Mucosa of stomach (tissue), 1 donor: ENCODE measurements around the gene PPFIBP1.
A peak's percentile ranks its signal among the peaks of the same experiment; 100 is the strongest.

ENCODE experiments used
- H3K27me3 ChIP-seq: one replicate; pipeline ENCODE4 v1.7.0; 2013; ENCODE audit warnings: mild to moderate bottlenecking, low read length; ENCODE audit not compliant: control insufficient read depth, insufficient read depth
- H3K36me3 ChIP-seq: one replicate; pipeline ENCODE4 v1.7.0; 2013; ENCODE audit warnings: low read length; ENCODE audit not compliant: control insufficient read depth, insufficient read depth
- H3K4me1 ChIP-seq: one replicate; pipeline ENCODE4 v1.7.0; 2013; ENCODE audit warnings: mild to moderate bottlenecking, low read length; ENCODE audit not compliant: control insufficient read depth, insufficient read depth
- H3K4me3 ChIP-seq: one replicate; pipeline ENCODE4 v1.7.0; 2013; ENCODE audit warnings: low read length
- H3K9ac ChIP-seq: one replicate; pipeline ENCODE4 v1.7.0; 2013; ENCODE audit warnings: mild to moderate bottlenecking, low read length, moderate library complexity
- H3K9me3 ChIP-seq: one replicate; pipeline ENCODE4 v1.7.0; 2013; ENCODE audit warnings: mild to moderate bottlenecking, low read length, moderate library complexity; ENCODE audit not compliant: control insufficient read depth
- donor health status: Pancreatic carcinoma.

PPFIBP1 gene

DNA sequence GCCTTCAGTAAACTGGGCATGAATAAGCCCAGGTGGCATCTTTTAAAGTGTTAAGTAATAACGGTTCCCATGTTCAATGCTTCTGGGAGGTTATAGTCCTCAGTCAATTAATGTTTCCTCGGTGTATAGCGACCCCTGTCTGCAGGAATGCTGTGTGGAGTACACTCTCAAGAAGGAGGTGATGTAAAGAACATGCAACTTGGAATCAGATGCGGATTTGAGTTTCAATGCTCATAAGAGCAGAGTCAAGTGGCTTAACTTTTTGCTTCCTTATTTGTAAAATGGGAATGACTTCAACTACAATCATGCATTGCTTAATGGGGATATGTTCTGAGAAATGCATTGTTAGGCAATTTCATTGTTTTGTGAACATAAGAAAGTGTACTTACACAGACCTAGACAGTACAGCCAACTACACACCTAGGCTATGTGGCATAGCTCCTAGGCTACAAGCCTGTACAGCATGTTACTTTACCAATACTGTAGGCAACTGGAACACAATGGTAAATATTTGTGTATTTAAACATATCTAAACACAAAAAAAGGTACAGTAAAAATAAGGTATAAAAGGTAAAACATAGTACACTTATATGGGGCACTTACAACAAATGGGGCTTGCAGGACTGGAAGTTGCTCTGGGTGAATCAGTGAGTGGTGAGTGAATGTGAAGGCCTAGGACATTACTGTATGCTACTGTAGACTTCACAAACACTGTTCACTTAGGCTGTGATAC, 179.9 kb downstream of the PPFIBP1 start:
- H3K9me3 ChIP-seq, result no peaks in the 10 kb centered on the region
- no peak overlapping the region for H3K9ac ChIP-seq
- H3K36me3 ChIP-seq, result no peaks in the 10 kb centered on the region
- H3K27me3 ChIP-seq, result no peaks in the 10 kb centered on the region
- H3K4me1 ChIP-seq, result no peaks in the 10 kb centered on the region
- H3K4me3 ChIP-seq, result no peak overlapping the region

DNA sequence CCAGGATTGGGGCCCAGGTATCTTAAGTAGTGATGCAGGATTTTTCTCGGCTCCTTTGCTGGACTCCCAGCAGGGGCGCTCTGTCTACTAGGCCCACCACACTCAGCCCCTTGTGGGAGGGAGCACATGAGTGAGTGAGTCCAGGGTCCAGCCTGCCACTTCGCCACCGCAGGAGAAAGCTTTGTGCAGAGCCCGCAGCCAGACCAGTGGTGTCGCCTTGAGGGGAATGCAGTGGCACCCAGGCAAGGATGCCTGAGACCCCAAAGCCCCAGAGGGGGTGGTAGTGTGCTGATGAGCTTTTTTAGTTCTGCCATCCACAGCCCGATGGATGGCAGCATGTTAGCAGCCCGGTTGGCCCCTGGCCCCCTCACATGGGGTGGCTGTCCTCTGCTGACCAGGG, 181.3 kb downstream of the PPFIBP1 start:
- H3K27me3 ChIP-seq, result no peaks in the 10 kb centered on the region
- H3K9ac ChIP-seq, result no peak overlapping the region
- H3K9me3 ChIP-seq, result no peaks in the 10 kb centered on the region
- no peak overlapping the region for H3K4me3 ChIP-seq
- no peaks in the 10 kb centered on the region for H3K4me1 ChIP-seq
- H3K36me3 ChIP-seq, result no peaks in the 10 kb centered on the region

GRCh38 chr12:27707216-27707615, 183.2 kb downstream of the PPFIBP1 start:
- Histone ChIP-seq H3K9ac (no peak overlapping the region), H3K36me3 (no peaks in the 10 kb centered on the region), H3K4me3 (no peak overlapping the region), H3K9me3 (no peaks in the 10 kb centered on the region), H3K4me1 (peaks cover 5% of the 10 kb centered on the region), H3K27me3 (no peaks in the 10 kb centered on the region)

DNA sequence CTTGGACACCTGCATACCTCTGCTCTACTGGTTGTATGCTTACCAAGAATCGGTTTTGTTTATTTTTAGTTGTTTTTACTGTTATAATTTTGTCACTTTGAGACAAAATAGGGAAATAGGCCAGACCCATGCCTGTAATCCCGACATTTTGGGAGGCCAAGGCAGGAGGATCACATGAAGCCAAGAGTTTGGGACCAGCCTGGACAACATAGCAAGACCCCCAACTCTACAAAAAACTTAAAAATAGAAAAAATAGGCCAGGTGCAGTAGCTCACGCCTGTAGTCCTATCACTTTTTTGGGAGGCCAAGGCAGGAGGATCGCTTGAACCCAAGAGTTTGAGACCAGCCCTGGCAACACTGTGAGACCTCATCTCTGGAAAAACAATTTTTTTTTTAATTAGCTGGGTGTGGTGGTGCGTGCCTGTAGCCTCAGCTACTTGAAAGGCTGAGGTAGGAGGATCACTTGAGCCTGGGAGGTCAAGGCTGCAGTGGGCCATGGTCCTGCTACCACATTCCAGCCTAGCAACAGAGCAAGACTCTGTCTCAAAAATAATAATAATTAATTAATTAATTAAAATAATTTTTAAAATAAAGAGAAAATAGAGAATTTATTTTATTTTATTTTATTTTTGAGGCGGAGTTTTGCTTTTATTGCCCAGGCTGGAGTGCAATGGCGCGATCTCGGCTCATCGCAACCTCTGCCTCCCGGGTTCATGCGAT, 185.4 kb downstream of the PPFIBP1 start:
- Histone ChIP-seq H3K4me1 (peaks cover 21% of the 10 kb centered on the region), H3K9me3 (no peaks in the 10 kb centered on the region), H3K9ac (peak overlapping the region; percentile 86), H3K4me3 (no peak overlapping the region), H3K27me3 (no peaks in the 10 kb centered on the region), H3K36me3 (no peaks in the 10 kb centered on the region)

GRCh38 chr12:27709932-27710591, 186.1 kb downstream of the PPFIBP1 start:
- Histone ChIP-seq H3K27me3 (no peaks in the 10 kb centered on the region), H3K9me3 (no peaks in the 10 kb centered on the region), H3K4me1 (peaks cover 26% of the 10 kb centered on the region), H3K9ac (peak overlapping the region; percentile 86), H3K4me3 (peak overlapping the region; percentile 91), H3K36me3 (no peaks in the 10 kb centered on the region)

- H3K9ac ChIP-seq, result peak within 1 kb of the TSS; percentile 86
- H3K9me3 ChIP-seq, result no peaks in the 10 kb centered on the region
- peaks cover 26% of the 10 kb centered on the region for H3K4me1 ChIP-seq
- H3K27me3 ChIP-seq, result no peaks in the 10 kb centered on the region
- H3K4me3 ChIP-seq, result peak within 1 kb of the TSS; percentile 91
- H3K36me3 ChIP-seq, result no peaks in the 10 kb centered on the region
Measured at GRCh38 chr12:27710592-27711316, 186.7 kb downstream of the PPFIBP1 start, which contains the start of gene MRPS35. MRPS35 (plus strand) TSS chr12:27710832; CDS start chr12:27710844, 12 bp downstream.

GRCh38 chr12:27711317-27711682, 187.3 kb downstream of the PPFIBP1 start:
- peak overlapping the region; percentile 86 for H3K9ac ChIP-seq
- H3K4me1 ChIP-seq, result peaks cover 26% of the 10 kb centered on the region
- no peaks in the 10 kb centered on the region for H3K27me3 ChIP-seq
- peak overlapping the region; percentile 91 for H3K4me3 ChIP-seq
- H3K36me3 ChIP-seq, result no peaks in the 10 kb centered on the region
- H3K9me3 ChIP-seq, result no peaks in the 10 kb centered on the region

DNA sequence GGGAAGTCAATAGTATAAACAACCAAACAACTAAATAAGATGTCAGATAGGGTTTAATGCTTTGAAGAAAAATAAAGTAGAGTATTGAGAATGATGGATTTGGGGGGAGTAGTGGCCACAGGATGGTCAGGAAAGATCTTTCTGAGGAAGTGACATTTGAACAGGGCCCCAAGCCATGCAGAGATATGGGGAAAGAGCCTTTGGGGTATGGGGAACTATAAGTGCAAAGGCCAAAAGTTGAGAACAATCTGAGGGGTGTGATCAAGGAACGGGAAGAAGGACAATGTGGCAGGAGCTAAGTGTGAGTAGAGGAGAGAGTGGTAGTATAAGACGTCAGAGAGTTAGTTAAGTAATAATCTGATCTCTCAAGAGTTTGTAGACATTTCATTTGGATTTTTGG, 188.0 kb downstream of the PPFIBP1 start:
- Histone ChIP-seq H3K27me3 (no peaks in the 10 kb centered on the region), H3K9me3 (no peaks in the 10 kb centered on the region), H3K4me3 (no peak overlapping the region), H3K9ac (no peak overlapping the region), H3K36me3 (no peaks in the 10 kb centered on the region), H3K4me1 (peaks cover 26% of the 10 kb centered on the region)

- Histone ChIP-seq H3K4me1 (no peaks in the 10 kb centered on the region), H3K36me3 (no peaks in the 10 kb centered on the region), H3K27me3 (no peaks in the 10 kb centered on the region), H3K4me3 (no peak overlapping the region), H3K9ac (no peak overlapping the region), H3K9me3 (no peaks in the 10 kb centered on the region)
Measured at GRCh38 chr12:27723212-27723611, 199.2 kb downstream of the PPFIBP1 start.

DNA sequence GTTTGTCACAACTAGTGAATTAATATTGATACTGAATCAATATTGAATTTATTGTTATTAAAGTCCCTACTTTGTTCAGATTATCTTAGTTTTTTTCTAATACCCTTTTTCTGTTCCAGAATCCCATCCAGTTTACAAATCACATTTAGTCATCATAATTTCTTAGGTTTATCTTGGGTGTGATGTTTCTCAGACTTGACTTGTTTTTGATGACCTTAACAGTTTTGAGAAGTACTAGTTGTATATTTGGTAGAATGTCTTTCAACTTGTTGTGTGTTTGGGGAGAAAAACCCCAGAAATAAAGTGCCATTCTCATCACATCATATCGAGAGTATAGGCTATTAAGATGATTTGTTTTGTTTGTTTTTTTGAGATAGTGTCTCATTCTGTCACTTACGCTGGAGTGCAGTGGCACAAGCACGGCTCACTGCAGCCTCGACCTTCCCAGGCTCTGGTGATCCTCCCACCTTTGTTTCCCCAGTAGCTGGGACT, 206.1 kb downstream of the PPFIBP1 start:
- Histone ChIP-seq H3K4me3 (no peak overlapping the region), H3K9me3 (no peaks in the 10 kb centered on the region), H3K27me3 (no peaks in the 10 kb centered on the region), H3K36me3 (no peaks in the 10 kb centered on the region), H3K4me1 (no peaks in the 10 kb centered on the region), H3K9ac (no peak overlapping the region)

- Histone ChIP-seq H3K36me3 (no peaks in the 10 kb centered on the region), H3K4me1 (no peaks in the 10 kb centered on the region), H3K27me3 (no peaks in the 10 kb centered on the region), H3K9me3 (no peaks in the 10 kb centered on the region), H3K4me3 (no peak overlapping the region), H3K9ac (no peak overlapping the region)
Measured at GRCh38 chr12:27732281-27732680, 208.3 kb downstream of the PPFIBP1 start.
